ENCODE measurements around the gene STKLD1.

GRCh38 chr9:133384736-133385321 is 8.7 kb downstream of the STKLD1 start:
- TF ChIP-seq CTCF (IDR thresholded peaks at IDR 0.05): no peak
- no peak for TF ChIP-seq POLR2A (IDR thresholded peaks at IDR 0.05)

All from esophagus squamous epithelium (tissue), 4 donors.